Hair follicular keratinocyte (primary cell): Measurements from ENCODE around the gene ZNF169. TPM values are rescaled to one million over a fixed set of nuclear protein-coding genes. Genes with fewer than 3 reads are reported as not detected.

ENCODE experiments used
- total RNA-seq: library from RNA; depleted of rRNA; stranded (reverse); fragments of >200 nt; gene quantifications from 2 replicates; pipeline ENCODE4 v1.2.3, GENCODE V29; 2015

ZNF169 gene
- 0.62 and 1.4 TPM in 2 replicates for total RNA-seq

GRCh38 chr9:94259077-94259862 is at the start of gene ZNF169:
Gene ZNF169, plus strand, starts transcription at chr9:94259298. Its CDS starts 19,515 bp downstream, at chr9:94278813.

DNA sequence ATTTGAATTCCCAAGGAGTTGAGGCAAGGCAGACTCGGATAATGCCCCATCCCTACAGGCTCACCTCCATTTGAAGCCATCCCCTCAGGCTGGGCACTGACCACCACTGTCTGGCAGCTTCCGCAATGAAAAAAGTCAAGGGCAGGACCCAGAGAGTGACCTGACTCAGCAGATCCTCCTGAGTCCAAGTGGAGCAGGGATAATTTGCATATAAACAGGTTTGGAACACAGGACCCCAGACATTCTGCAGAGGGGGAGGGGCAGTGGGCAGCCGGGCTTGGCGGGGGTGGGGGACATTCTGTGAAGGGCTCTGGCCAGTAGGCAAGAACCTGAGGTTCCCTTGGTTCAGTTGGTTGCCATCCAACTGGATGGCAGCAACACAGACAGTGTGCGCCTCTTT is 69.4 kb downstream of the ZNF169 start, which contains the start of gene NUTM2F:
TSS of gene NUTM2F (minus strand) at position 101 of the 400 bp plus-strand sequence. CDS start at position 80, 21 bp downstream.

Other genes starting within 250 kb of the ZNF169 start
- gene PTPDC1, start 174.8 kb upstream of the ZNF169 start, total RNA-seq = 4.9 and 6.4 TPM in 2 replicates
- not detected in 2 replicates for gene NUTM2F, start 69.3 kb downstream of the ZNF169 start, total RNA-seq